GM12801 (cell line): ENCODE results near the gene PKHD1.

Experiments used
- CTCF ChIP-seq: IDR thresholded peaks from one replicate; pipeline ENCODE4 v1.5.1; 2011; ENCODE audit warnings: control low read depth; ENCODE audit not compliant: insufficient read length; ENCODE audit errors: extremely low read depth

Gene PKHD1

GRCh38 chr6:51926125-51926524 lies 161.3 kb downstream of the PKHD1 start:
- no peak for TF ChIP-seq CTCF

- TF ChIP-seq CTCF = no peak
Measured at GRCh38 chr6:51915098-51915497, 172.3 kb downstream of the PKHD1 start.

GRCh38 chr6:51913265-51913664 lies 174.1 kb downstream of the PKHD1 start:
- no peak for TF ChIP-seq CTCF

- no peak for TF ChIP-seq CTCF
Measured at GRCh38 chr6:51910851-51911250, 176.6 kb downstream of the PKHD1 start.

- no peak for TF ChIP-seq CTCF
Measured at GRCh38 chr6:51908243-51908642, 179.2 kb downstream of the PKHD1 start.

GRCh38 chr6:51901766-51902764 lies 185.3 kb downstream of the PKHD1 start:
- no peak for TF ChIP-seq CTCF

- no peak for TF ChIP-seq CTCF
Measured at GRCh38 chr6:51893366-51893765, 194.0 kb downstream of the PKHD1 start.
